Stimulated activated CD8-positive, alpha-beta memory T cell treated with anti-CD3 and anti-CD28 coated beads, Interleukin-4, amount 100 ng/mL, for 1 hour (primary cell): ENCODE results near the gene PNMA8C.

Experiments
- DNase-seq, 2 donors: peaks; one replicate each; pipeline ENCODE4 v3.0.0-alpha.2; 2020; ENCODE audit warnings: low read depth in 2 of 2, low spot score in 1 of 2

Gene PNMA8C

GRCh38 chr19:46428239-46429135 is at the start of gene PNMA8C:
PNMA8C (minus strand) TSS chr19:46428936; CDS start chr19:46428359, 577 bp downstream.
- DNase-seq = peak in 1 of 2 donors; percentile 23

GRCh38 chr19:46475986-46476385 is 47.2 kb upstream of the PNMA8C start:
- no peak for DNase-seq

GRCh38 chr19:46474211-46474610 is 45.5 kb upstream of the PNMA8C start:
- DNase-seq = no peak

DNA sequence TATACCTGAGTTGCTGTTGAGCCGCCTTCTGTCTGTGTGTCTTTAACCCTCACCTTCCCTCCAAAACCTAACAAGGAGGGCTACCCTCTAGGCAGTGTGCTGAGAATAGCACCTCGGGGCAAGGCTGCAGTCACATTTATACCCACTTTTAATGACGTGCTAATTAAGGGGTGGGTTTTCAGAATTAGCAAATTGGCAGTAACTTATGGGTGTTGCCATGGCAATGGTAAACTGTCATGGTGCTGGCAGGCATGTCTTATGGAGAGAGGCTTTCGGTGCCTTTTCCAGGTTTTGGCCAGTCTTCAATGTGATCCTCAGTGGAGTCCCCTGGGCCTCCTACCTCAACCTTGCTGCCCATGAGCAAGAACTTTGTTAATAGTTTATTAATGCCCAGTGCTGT is 43.9 kb upstream of the PNMA8C start:
- no peak for DNase-seq

DNA sequence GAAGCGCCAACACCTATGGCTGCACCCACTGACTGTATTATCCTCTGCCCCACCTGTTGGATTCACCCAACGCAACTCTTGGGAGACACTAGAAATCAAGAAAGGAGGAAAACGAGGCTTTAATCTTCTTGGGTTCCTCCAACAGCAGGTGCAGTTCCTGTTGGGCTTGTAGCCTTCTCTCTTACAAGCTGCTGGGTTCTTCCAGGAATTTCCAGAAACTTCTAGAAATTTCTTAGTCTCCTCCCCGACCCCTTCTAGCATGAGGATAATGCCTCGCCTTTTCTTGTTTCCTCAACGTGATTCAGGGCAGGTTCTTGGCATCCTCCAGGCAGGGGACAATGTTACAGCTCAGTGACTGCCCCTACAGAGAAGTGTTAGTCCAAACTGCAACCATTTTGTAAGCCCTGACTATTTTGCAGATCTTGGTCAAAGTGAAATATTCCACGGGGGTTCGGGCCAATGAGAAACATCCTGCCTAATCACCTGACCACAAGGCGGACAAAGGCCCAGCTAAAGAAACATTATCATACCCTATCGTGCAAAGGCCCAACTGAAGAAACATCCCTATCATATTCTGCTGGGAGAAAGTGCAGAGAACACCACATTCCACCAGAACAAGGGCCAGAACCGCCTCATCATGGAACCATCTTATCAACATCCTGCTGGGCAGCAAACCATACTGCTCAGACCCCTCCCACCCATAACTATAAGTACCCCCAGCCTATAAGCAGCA is 43.2 kb upstream of the PNMA8C start:
- no peak for DNase-seq

- no peak for DNase-seq
Observed at GRCh38 chr19:46471116-46471733, 42.5 kb upstream of the PNMA8C start, which contains the start of gene PNMA8A. PNMA8A (minus strand) TSS chr19:46471563; CDS start chr19:46471035, 528 bp downstream.

DNA sequence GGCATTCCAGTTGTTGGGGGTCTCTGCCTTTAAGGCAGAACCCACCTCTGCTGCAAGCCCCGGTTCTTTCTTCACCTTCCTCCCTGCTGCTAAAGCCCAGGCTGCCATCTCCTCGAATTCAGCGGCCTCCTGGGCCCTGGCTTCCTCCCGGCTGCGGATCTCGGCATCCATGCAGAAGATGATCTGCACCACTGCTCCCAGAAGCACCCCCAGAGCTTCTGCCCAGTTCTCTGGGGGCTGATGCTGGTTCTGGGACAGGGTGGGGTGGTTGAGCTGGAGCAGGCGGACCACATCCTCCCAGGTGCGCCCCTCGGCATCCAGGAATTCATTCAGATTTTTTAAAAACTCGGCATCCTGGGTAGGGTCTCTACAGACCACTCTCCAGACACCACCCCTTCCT is 41.6 kb upstream of the PNMA8C start:
- DNase-seq = no peak

GRCh38 chr19:46469541-46470185 is 40.9 kb upstream of the PNMA8C start:
- no peak for DNase-seq

DNA sequence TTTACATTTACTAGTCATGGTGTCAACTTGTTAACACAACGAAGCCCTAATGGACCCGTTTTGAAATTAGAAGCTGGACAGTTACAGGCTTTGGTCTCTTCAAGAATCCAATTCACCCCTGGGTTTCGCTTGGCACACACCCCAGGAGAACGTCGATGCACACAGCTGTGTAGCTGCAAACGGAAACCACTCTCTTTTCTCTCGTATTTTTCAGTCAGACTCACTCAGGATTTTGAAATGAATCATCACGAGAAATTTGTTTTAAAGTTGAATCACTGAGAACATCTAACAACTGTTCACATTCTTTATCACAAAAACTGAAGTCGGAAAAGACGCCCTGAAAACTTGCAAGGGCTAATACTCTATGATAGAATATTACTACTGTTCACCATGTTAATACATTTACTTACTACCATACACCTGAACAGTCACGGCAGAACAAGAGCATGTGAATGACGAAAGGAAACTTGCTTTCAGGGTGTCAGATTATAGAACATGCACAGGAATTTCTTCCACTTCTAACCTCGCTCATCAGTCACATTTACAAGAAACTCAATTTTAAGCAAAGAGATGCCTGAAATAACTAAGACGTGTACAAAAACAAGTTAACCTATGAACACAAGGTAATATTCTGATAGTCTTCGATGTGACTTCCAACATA is 37.9 kb upstream of the PNMA8C start:
- DNase-seq = no peak

DNA sequence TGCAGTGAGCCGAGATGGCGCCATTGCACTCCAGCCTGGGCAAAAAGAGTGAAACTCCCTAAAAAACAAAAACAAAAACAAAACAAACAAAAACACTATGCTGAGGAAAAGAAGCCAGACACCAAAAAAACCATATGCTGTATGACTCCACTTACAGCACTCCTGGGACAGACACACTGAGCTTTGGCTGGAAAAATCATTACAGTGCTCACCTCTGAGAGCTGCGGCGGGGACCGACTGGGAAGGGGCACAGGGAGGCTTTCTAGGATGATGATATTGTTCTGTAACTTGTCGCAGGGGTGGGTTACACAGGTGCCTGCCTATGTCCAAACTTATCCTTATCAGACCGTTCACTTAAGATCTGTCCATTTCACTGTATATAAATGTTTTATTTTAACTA is 34.8 kb upstream of the PNMA8C start:
- no peak for DNase-seq

DNA sequence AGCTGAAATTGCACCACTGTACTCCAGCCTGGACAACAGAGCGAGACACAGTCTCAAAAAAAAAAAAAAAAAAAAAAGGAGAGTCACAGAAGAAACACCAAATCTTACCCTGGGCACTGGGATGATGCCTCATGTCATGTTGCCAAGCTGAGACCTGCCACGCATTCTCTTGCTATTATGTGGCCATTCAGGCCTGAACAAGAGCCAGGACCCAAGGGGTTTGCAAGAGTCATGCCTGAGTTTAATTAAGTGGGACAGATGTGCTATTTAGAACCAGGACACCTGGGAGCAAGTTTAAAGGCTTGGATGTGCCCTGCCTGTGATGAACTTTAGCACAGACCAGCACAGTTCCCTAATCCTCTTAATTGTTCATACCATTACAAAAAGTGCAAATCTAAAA is 32.8 kb upstream of the PNMA8C start:
- no peak for DNase-seq

DNA sequence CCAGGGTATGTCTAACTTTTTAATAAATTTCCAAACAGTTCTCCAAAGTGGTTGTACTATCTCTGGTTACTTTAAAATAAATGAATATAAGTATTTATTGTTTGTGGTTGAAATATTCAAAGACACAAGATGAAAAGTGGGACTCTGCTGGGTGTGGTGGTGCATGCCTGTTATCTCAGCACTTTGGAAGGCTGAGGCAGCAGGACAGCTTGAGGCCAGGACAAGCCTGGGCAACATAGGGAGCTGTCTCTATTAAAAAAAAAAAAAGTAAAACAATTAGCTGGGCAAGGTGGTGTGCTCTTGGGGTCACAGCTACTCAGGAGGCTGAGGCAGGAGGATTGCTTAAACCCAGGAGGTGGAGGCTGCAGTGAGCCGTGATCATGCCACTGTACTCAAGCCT is 32.2 kb upstream of the PNMA8C start:
- no peak for DNase-seq

DNA sequence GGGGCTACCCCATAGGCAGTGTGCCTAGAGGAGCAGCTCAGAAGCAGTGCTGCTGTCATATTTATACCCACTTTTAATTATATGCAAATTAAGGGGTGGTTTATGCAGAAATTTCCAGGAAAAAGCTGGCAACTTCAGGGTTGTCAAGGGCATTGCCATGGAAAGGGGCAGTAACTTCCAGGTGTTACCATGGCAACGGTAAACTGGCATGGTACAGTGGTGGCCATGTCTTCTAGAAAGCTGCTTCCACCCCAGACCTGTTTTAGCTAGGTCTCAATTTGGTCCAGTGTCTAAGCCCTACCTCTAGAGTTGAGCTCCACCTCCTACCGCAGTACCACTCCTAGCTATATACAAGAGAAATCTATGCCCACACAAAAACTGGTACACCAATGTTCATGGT is 31.3 kb upstream of the PNMA8C start:
- no peak for DNase-seq

- DNase-seq = no peak
Observed at GRCh38 chr19:46456930-46457329, 28.2 kb upstream of the PNMA8C start.

DNA sequence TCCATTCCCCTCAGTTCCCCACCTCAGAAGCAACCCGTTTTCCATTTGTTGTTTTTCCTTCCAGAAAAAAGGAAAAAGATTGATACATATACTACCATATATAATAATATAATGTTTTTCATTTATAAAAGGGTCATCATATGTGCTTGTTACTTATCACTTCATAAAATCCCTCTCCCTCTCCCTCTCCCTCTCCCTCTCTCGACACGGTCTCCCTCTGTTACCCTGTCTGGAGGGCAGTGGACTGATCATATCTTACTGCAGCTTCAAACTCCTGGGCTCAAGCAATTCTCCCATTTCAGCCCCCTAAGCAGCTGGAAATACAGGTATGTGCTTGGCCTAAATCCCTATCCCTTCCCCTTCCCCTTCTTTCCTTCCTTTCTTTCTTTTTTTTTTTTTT is 25.5 kb upstream of the PNMA8C start:
- no peak for DNase-seq

- DNase-seq = no peak
Observed at GRCh38 chr19:46453661-46454060, 24.9 kb upstream of the PNMA8C start.

- no peak for DNase-seq
Observed at GRCh38 chr19:46452186-46452585, 23.4 kb upstream of the PNMA8C start.

DNA sequence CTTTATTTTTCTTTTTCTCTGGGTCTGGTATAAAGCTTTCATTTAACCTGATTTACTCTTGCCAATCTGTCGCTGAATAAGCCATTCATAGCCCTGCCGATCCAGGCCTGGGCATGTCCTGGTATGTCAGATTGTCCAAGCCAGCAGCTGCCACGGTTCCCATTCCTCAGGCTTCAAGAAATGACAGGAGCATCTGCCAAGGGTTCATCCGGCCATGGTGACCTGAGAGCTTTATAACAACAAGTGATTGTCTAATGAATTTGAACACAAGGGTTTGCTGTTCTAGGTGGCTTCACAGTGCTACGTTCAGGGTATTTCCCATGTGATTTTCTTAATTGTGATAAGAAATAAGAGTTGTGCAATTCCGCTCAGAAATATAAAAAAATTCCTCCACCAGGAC is 22.6 kb upstream of the PNMA8C start:
- no peak for DNase-seq

DNA sequence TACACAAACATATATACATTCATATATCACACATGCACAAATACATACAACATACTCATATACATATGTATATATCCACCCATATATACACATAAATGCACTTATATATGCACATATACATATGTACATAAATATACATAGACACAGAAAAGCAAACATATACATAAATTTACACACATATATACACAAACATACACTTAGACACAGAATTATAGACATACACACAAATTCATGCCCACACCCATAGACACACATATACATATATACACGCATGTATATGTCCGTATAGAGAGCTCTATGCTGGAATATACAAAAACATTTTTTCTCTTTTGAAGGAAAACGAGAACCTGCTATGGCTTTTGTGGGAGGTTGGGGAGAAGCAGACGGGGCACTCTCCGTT is 22.0 kb upstream of the PNMA8C start:
- no peak for DNase-seq

DNA sequence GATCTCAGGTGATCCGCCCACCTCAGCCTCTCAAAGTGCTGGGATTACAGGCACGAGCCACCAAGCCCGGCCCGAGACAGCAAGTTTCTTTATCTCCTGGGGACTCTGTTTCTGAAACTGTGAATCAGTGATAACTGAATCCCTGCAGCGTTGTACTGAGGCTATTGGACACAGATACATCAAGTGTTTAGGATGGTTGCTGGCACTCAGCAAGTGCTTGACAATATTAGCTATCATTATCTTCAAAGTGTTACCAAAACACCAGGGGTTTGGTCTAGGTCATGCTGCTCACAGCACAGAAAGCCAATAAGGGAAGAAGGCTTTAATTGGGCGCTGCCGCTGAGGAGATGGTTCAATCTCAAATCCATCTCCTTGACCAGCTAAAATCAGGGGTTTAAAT is 20.5 kb upstream of the PNMA8C start:
- no peak for DNase-seq

DNA sequence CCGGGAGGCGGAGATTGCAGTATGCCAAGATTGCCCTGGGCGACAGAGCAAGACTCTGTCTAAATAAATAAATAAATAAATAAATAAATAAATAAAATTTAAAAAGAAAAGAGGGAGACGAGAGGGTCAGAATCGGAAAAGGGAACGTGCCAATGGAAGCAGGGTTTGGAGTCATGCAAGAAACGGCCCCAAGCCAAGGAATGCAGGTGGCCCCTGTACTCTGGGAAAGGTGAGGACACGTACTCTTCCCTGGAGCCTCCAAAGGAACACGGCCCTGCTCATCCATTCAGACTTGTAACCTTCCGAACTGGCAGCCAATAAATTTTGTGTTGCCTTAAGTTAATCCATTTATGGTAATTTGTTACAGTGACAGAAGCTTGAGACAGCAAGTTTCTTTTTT is 19.9 kb upstream of the PNMA8C start:
- no peak for DNase-seq
